ENCODE data around the gene EHMT2. TPM values are rescaled to one million over a fixed set of nuclear protein-coding genes. Genes with fewer than 3 reads are reported as not detected.

The EHMT2 gene
- total RNA-seq, 2 donors from 2014 or later = 113 to 121 TPM

DNA sequence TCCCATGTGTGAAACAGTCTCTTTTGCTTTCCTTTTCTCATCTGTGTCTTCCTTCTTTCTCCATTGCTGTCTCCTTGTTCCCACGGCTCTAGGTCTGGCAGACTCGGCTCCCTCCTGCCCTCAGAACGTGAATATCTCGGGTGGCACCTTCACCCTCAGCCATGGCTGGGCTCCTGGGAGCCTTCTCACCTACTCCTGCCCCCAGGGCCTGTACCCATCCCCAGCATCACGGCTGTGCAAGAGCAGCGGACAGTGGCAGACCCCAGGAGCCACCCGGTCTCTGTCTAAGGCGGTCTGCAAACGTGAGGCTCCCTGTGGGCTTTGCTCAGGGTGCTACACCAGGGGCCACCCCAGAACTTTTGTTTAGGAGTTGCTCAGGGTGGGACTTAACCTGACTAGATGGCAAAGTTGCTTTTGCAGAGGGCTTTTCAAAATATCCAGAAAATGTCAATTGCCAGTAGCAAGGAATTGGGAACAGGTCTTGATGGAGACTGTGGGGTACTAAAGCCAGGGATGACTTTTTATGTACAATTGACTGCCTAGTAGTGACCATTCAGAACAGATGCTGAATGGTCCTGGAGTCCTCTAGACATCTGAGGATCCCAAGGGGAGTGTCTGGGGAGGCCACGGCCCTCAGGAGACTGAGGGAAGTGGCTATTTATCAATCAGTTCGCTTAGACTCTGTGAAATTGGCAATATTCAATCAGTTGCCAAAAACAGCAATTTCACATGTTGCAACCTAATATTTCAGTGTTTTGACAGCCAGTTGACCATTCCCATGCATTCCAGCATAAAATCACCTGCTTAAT lies 30.6 kb upstream of the EHMT2 start:
- Mint-ChIP-seq H3K27ac (no peak overlapping the region), H3K9me3 (peaks cover 10% of the 10 kb centered on the region), H3K36me3 (ENCODE audit: low read depth) (no peaks in the 10 kb centered on the region), H3K27me3 (ENCODE audit: insufficient read depth) (peaks cover 18% of the 10 kb centered on the region), H3K4me3 (no peak overlapping the region), H3K4me1 (no peaks in the 10 kb centered on the region)
- H3K4me3 ChIP-seq (ENCODE audit: low read length) = no peak overlapping the region
- H3K9me3 ChIP-seq (ENCODE audit: control insufficient read depth, low read length) = no peaks in the 10 kb centered on the region
- H3K27ac ChIP-seq (ENCODE audit: low read depth, low read length) = no peak overlapping the region
- no peak overlapping the region for H3K9ac ChIP-seq (ENCODE audit: extremely low read depth, low read length, poor library complexity, severe bottlenecking)
- no peak for DNase-seq
- TF ChIP-seq, protein P1, sequence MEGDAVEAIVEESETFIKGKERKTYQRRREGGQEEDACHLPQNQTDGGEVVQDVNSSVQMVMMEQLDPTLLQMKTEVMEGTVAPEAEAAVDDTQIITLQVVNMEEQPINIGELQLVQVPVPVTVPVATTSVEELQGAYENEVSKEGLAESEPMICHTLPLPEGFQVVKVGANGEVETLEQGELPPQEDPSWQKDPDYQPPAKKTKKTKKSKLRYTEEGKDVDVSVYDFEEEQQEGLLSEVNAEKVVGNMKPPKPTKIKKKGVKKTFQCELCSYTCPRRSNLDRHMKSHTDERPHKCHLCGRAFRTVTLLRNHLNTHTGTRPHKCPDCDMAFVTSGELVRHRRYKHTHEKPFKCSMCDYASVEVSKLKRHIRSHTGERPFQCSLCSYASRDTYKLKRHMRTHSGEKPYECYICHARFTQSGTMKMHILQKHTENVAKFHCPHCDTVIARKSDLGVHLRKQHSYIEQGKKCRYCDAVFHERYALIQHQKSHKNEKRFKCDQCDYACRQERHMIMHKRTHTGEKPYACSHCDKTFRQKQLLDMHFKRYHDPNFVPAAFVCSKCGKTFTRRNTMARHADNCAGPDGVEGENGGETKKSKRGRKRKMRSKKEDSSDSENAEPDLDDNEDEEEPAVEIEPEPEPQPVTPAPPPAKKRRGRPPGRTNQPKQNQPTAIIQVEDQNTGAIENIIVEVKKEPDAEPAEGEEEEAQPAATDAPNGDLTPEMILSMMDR (conservative IDR thresholded peaks at IDR 0.05) = no peak
- no peaks in the 10 kb centered on the region for H3K4me1 ChIP-seq (ENCODE audit: control insufficient read depth, insufficient read depth, low read length)
- peaks cover 9% of the 10 kb centered on the region for H3K27me3 ChIP-seq (ENCODE audit: control insufficient read depth, insufficient read depth, low read length, poor library complexity, severe bottlenecking)
- 86 to 93% methylated on average over 5 to 11 of the region's 11 CpGs for WGBS, 2 experiments (ENCODE audit: insufficient coverage in 1 of 2, insufficient read length in 1 of 2)
- H3K36me3 ChIP-seq (ENCODE audit: control insufficient read depth, insufficient read depth, low read length) = no peaks in the 10 kb centered on the region

DNA sequence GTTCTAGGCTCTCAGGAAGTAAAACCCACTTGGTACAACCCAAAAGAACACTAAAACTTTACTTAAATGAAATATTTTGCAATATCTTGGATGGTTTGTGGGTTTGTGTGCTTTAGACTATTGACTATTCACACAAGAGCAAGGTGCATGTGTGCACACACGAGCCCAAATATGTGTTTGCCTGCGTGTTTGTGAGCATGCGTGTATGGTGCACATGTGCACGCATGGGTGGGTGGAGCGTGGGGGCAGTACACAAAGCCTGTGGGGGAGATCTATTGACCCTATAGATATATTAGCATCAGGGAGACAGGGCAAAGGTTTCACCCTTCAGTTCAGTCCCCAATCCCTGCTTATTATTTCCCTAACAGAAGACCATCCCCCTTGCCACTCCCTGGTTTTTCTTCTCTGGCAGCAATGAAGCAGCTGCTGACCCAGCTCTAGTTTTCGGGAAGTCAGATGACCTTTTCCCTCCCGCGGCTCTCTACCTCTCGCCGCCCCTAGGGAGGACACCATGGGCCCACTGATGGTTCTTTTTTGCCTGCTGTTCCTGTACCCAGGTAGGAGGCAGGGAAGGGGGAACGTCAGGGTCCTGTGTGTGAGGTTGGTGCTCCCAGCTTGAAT lies 29.9 kb upstream of the EHMT2 start, which contains the start of gene C2:
C2 (plus strand) TSS at position 476 of the 621 bp plus-strand sequence; CDS start at position 512, 36 bp downstream.
- Mint-ChIP-seq H3K27me3 (ENCODE audit: insufficient read depth) (peaks cover 14% of the 10 kb centered on the region), H3K4me3 (no peak within 1 kb of the TSS), H3K27ac (no peak within 1 kb of the TSS), H3K4me1 (no peaks in the 10 kb centered on the region), H3K9me3 (peaks cover 6% of the 10 kb centered on the region), H3K36me3 (ENCODE audit: low read depth) (no peaks in the 10 kb centered on the region)
- Histone ChIP-seq H3K4me1 (ENCODE audit: control insufficient read depth, insufficient read depth, low read length) (no peaks in the 10 kb centered on the region), H3K27me3 (ENCODE audit: control insufficient read depth, insufficient read depth, low read length, poor library complexity, severe bottlenecking) (peaks cover 9% of the 10 kb centered on the region), H3K36me3 (ENCODE audit: control insufficient read depth, insufficient read depth, low read length) (no peaks in the 10 kb centered on the region), H3K9me3 (ENCODE audit: control insufficient read depth, low read length) (no peaks in the 10 kb centered on the region), H3K27ac (ENCODE audit: low read depth, low read length) (no peak within 1 kb of the TSS), H3K4me3 (ENCODE audit: low read length) (no peak within 1 kb of the TSS), H3K9ac (ENCODE audit: extremely low read depth, low read length, poor library complexity, severe bottlenecking) (no peak within 1 kb of the TSS)
- DNase-seq = no peak
- TF ChIP-seq, protein P1 (conservative IDR thresholded peaks at IDR 0.05) = no peak
- 86 to 92% methylated on average over 7 to 11 of the region's 11 CpGs for WGBS, 2 experiments (ENCODE audit: insufficient coverage in 1 of 2, insufficient read length in 1 of 2)

DNA sequence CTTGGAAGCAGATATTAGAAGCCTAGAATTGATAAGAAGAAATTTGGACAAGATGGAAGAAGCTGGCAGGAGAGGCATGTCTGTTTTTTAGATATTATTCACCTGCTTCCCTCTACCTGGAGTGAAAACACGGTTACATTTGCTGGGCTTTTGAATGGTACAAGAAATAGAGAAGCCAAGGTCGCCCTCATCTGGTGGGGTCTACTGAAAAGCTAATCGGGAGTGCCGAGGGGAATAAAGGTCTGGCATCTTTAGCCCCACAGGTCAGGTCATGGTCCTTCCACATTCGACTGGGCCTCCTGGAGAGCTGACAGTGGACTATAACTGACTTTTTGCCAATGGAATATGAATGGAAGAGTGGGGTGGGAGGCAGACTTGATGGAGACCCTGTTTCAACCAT lies 25.4 kb upstream of the EHMT2 start:
- H3K4me1 ChIP-seq (ENCODE audit: control insufficient read depth, insufficient read depth, low read length) = no peaks in the 10 kb centered on the region
- Mint-ChIP-seq H3K4me1 (no peaks in the 10 kb centered on the region), H3K36me3 (ENCODE audit: low read depth) (no peaks in the 10 kb centered on the region), H3K4me3 (no peak overlapping the region), H3K27me3 (ENCODE audit: insufficient read depth) (peaks cover 11% of the 10 kb centered on the region), H3K27ac (no peak overlapping the region), H3K9me3 (no peaks in the 10 kb centered on the region)
- TF ChIP-seq, protein P1 (conservative IDR thresholded peaks at IDR 0.05) = peak; percentile 70
- H3K36me3 ChIP-seq (ENCODE audit: control insufficient read depth, insufficient read depth, low read length) = no peaks in the 10 kb centered on the region
- peaks cover 9% of the 10 kb centered on the region for H3K27me3 ChIP-seq (ENCODE audit: control insufficient read depth, insufficient read depth, low read length, poor library complexity, severe bottlenecking)
- no peak overlapping the region for H3K9ac ChIP-seq (ENCODE audit: extremely low read depth, low read length, poor library complexity, severe bottlenecking)
- peak; percentile 80 for DNase-seq
- no peak overlapping the region for H3K27ac ChIP-seq (ENCODE audit: low read depth, low read length)
- no peaks in the 10 kb centered on the region for H3K9me3 ChIP-seq (ENCODE audit: control insufficient read depth, low read length)
- 14 to 37% methylated on average over 4 to 5 of the region's 5 CpGs for WGBS, 2 experiments (ENCODE audit: insufficient coverage in 1 of 2, insufficient read length in 1 of 2)
- H3K4me3 ChIP-seq (ENCODE audit: low read length) = no peak overlapping the region

All from endodermal cell (in vitro differentiated cells).